Measurements from ENCODE around the gene TTLL4.

DNA sequence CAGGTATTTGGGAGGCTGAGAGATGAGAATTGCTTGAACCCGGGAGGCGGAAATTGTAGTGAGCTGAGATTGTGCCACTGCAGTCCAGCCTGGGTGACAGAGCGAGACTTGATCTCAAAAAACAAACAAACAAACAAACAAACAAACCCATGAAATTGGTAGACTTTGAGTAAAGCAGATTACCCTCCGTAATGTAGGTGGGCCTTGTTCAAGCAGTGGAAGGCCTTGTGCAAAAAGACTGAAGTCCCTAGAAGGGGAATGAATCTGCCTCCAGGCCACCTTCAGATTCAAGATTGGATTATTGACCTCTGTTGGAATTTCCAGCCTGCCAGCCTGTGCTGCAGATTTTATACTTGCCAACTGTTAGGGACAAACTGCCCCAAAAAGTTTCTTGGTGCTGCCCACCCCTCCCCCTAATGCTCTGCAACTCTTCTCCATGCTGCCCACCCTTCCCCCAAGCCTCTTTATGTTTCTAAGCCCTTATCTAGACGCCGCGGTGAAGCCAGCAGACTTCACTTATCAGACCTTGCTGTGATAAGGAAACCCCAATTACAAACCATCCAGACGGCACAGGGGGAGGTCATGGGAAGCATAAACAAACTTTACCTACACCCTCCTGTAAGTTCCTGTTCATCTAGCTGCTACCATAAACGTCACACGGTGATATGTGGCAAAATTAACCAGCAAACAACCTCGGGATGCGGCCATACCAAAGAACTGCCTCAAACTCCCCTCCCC lies 88.3 kb downstream of the TTLL4 start:
- TF ChIP-seq, protein P1, sequence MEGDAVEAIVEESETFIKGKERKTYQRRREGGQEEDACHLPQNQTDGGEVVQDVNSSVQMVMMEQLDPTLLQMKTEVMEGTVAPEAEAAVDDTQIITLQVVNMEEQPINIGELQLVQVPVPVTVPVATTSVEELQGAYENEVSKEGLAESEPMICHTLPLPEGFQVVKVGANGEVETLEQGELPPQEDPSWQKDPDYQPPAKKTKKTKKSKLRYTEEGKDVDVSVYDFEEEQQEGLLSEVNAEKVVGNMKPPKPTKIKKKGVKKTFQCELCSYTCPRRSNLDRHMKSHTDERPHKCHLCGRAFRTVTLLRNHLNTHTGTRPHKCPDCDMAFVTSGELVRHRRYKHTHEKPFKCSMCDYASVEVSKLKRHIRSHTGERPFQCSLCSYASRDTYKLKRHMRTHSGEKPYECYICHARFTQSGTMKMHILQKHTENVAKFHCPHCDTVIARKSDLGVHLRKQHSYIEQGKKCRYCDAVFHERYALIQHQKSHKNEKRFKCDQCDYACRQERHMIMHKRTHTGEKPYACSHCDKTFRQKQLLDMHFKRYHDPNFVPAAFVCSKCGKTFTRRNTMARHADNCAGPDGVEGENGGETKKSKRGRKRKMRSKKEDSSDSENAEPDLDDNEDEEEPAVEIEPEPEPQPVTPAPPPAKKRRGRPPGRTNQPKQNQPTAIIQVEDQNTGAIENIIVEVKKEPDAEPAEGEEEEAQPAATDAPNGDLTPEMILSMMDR (IDR thresholded peaks at IDR 0.05), result no peak
- TF ChIP-seq MAZ (IDR thresholded peaks at IDR 0.05; ENCODE audit: borderline replicate concordance, low read depth, low read length), result no peak
- TF ChIP-seq CBX8 (IDR thresholded peaks at IDR 0.05), result no peak
- no peak for TF ChIP-seq HOXA7 (CRISPR knock-in tag; IDR thresholded peaks at IDR 0.05)
- no peak for TF ChIP-seq MAFK (IDR thresholded peaks at IDR 0.05; ENCODE audit: partially characterized antibody)
- no peak for TF ChIP-seq KDM1A (IDR thresholded peaks at IDR 0.05; ENCODE audit: low read depth)
- no peak for TF ChIP-seq EP300 (IDR thresholded peaks at IDR 0.05)
